Measurements from ENCODE around the gene PRR5. TPM values are rescaled to one million over a fixed set of nuclear protein-coding genes. Genes with fewer than 3 reads are reported as not detected.
A peak's percentile ranks its signal among the peaks of the same experiment; 100 is the strongest.

Gene PRR5
- total RNA-seq, 2 donors from 2014 or later: 12.5 to 20.4 TPM

- H3K27ac ChIP-seq: no peak overlapping the region
- no peaks in the 10 kb centered on the region for H3K36me3 ChIP-seq (replicated peaks in 1 of 2; ENCODE audit: insufficient read depth in 1 of 2, low read depth in 2 of 2)
- no peaks in the 10 kb centered on the region for H3K27me3 ChIP-seq
- WGBS, 2 donors: 75 to 86% methylated on average over 7 of the region's 7 CpGs
- TF ChIP-seq POLR2A (IDR thresholded peaks at IDR 0.05): no peak
- TF ChIP-seq, protein P1, sequence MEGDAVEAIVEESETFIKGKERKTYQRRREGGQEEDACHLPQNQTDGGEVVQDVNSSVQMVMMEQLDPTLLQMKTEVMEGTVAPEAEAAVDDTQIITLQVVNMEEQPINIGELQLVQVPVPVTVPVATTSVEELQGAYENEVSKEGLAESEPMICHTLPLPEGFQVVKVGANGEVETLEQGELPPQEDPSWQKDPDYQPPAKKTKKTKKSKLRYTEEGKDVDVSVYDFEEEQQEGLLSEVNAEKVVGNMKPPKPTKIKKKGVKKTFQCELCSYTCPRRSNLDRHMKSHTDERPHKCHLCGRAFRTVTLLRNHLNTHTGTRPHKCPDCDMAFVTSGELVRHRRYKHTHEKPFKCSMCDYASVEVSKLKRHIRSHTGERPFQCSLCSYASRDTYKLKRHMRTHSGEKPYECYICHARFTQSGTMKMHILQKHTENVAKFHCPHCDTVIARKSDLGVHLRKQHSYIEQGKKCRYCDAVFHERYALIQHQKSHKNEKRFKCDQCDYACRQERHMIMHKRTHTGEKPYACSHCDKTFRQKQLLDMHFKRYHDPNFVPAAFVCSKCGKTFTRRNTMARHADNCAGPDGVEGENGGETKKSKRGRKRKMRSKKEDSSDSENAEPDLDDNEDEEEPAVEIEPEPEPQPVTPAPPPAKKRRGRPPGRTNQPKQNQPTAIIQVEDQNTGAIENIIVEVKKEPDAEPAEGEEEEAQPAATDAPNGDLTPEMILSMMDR (IDR thresholded peaks at IDR 0.05): no peak
- ATAC-seq (no peak), DNase-seq (no peak)
- intact Hi-C loops (cut with DNase I): no loop called here
- no peaks in the 10 kb centered on the region for H3K9me3 ChIP-seq
- peaks cover 38% of the 10 kb centered on the region for H3K4me1 ChIP-seq
- H3K4me3 ChIP-seq: no peak overlapping the region
Measured at GRCh38 chr22:44748524-44748923, 46.5 kb downstream of the PRR5 start.

DNA sequence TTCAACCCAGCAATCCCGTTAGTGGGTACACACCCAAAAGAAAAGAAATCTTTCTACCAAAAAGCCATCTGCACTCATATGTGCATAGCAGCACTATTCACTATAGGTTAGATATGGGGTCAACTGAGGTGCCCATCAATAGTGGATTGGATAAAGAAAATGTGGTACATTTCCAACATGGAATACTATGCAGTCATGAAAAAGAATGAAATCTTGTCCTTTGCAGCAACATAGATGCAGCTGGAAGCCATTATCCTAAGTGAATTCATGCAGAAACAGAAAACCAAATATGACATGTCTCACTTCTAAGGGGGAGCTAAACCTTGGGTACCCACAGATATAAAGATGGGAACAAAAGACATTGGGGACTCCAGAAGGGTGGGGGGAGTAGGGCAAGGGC, 48.5 kb downstream of the PRR5 start:
- ATAC-seq (no peak), DNase-seq (no peak)
- TF ChIP-seq POLR2A (IDR thresholded peaks at IDR 0.05): no peak
- TF ChIP-seq, protein P1 (IDR thresholded peaks at IDR 0.05): no peak
- H3K9me3 ChIP-seq: no peaks in the 10 kb centered on the region
- no peak overlapping the region for H3K27ac ChIP-seq
- 65% methylated on average over 1 of the region's 1 CpG for WGBS, 2 donors
- no peak overlapping the region for H3K4me3 ChIP-seq
- no peaks in the 10 kb centered on the region for H3K27me3 ChIP-seq
- H3K4me1 ChIP-seq: peaks cover 57% of the 10 kb centered on the region
- intact Hi-C loops (cut with DNase I): no loop called here
- no peaks in the 10 kb centered on the region for H3K36me3 ChIP-seq (replicated peaks in 1 of 2; ENCODE audit: insufficient read depth in 1 of 2, low read depth in 2 of 2)

DNA sequence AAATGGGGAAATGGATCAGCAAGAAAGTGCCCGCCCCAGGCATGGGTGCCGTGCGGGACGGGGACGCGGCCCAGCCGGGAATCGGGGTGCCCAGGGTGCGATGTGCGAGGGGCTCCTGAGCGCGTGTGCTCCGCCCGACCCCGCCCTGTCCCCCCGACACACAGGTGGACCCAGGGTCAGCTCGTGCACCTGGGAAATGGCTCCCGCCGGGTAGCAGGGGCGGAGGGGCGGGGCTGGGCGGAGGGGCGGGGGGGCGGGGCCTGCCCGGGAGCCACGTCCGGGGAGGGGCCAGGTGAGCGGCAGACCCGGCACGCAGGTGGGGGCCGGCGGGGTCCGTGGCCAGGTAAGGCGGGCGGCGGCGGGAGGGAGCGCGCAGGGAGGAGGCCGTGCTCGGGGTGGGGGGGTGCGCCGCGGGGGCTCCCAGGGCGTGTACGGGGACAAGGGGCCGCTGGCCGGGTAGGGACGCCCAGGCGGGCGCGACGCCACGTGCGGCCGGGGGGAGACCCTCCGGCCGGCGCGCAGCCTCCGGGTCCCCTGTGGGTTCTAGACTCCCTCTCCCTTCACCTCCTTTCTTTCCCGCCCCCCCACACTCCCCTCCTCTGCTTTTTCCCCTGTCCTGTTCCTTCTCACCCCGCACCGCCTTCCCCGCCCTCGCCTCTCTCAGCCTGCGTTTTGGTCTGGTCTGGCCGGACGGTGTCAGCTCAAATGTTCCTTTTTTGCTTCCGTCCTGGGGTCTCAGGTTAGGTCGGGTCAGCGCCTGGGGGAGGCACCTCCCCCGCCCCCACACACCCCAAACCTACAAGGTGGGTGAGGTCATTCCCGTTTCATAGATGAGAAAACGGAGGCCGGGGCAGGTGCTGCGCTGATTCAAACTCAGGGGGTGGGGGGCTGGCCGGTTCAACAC, 50.5 kb downstream of the PRR5 start, which contains the start of gene ARHGAP8:
TSS of gene ARHGAP8 (plus strand) at position 291 of the 904 bp plus-strand sequence. CDS start 33,953 bp downstream, outside the sequence.
- no peaks in the 10 kb centered on the region for H3K9me3 ChIP-seq
- H3K4me3 ChIP-seq: peak within 1 kb of the TSS; percentile 59 to 61
- H3K27ac ChIP-seq: peak within 1 kb of the TSS; percentile 73 to 85 (median 78)
- intact Hi-C loops (cut with DNase I): no loop called here
- no peaks in the 10 kb centered on the region for H3K36me3 ChIP-seq (replicated peaks in 1 of 2; ENCODE audit: insufficient read depth in 1 of 2, low read depth in 2 of 2)
- WGBS, 2 donors: 2 to 3% methylated on average over 32 to 60 of the region's 78 CpGs
- peak; percentile 70 for ATAC-seq
- DNase-seq: peak; percentile 67 to 80 (median 76)
- peak in 2 of 3 donors; percentile 28 to 32 for TF ChIP-seq POLR2A (IDR thresholded peaks at IDR 0.05)
- TF ChIP-seq, protein P1 (IDR thresholded peaks at IDR 0.05): no peak
- no peaks in the 10 kb centered on the region for H3K27me3 ChIP-seq
- H3K4me1 ChIP-seq: peaks cover 44% of the 10 kb centered on the region

- 31 to 37% methylated on average over 12 to 29 of the region's 29 CpGs for WGBS, 2 donors
- DNase-seq (peak; percentile 31 to 61 (median 45)), ATAC-seq (no peak)
- H3K36me3 ChIP-seq (replicated peaks in 1 of 2; ENCODE audit: insufficient read depth in 1 of 2, low read depth in 2 of 2): no peaks in the 10 kb centered on the region
- intact Hi-C loops (cut with DNase I): no loop called here
- H3K27me3 ChIP-seq: no peaks in the 10 kb centered on the region
- H3K4me1 ChIP-seq: peaks cover 42% of the 10 kb centered on the region
- TF ChIP-seq POLR2A (IDR thresholded peaks at IDR 0.05): peak in 1 of 3 donors; percentile 7
- TF ChIP-seq, protein P1 (IDR thresholded peaks at IDR 0.05): no peak
- H3K9me3 ChIP-seq: no peaks in the 10 kb centered on the region
- peak overlapping the region; percentile 59 to 61 for H3K4me3 ChIP-seq
- peak overlapping the region; percentile 37 to 85 (median 78) for H3K27ac ChIP-seq
Measured at GRCh38 chr22:44753189-44754042, 51.4 kb downstream of the PRR5 start.

Data from body of pancreas (tissue), 4 donors.